SK-N-MC (cell line): Measurements from ENCODE around the gene UNKL.

Source experiments
- DNase-seq: peaks from one replicate; pipeline ENCODE4 v3.0.0-alpha.2; 2011; ENCODE audit warnings: low read depth, low spot score
- H3K27ac ChIP-seq: fragments of 200-600 bp; sonication (generic); 2 replicates; pipeline ENCODE4 v1.5.1; 2016; ENCODE audit warnings: mixed run types
- H3K36me3 ChIP-seq: fragments of 200-600 bp; sonication (generic); 2 replicates; pipeline ENCODE4 v1.6.1; 2017; ENCODE audit warnings: antibody characterized with exemption, low read length, mixed read lengths; ENCODE audit not compliant: insufficient read depth
- H3K4me3 ChIP-seq: fragments of 200-600 bp; sonication (generic); 2 replicates; pipeline ENCODE4 v1.5.1; 2016
- H3K9ac ChIP-seq: fragments of 200-600 bp; sonication (generic); 2 replicates; pipeline ENCODE4 v1.8.0; 2017; ENCODE audit warnings: mixed run types, mixed read lengths; ENCODE audit not compliant: insufficient read length
- H3K9me3 ChIP-seq: fragments of 200-600 bp; sonication (generic); 2 replicates; pipeline ENCODE4 v1.6.1; 2017; ENCODE audit warnings: low read depth, mild to moderate bottlenecking, antibody characterized with exemption, low read length, moderate library complexity, mixed read lengths
- EZH2 ChIP-seq: fragments of 200-600 bp; sonication (generic); IDR thresholded peaks from one replicate; pipeline ENCODE4 v1.6.1; 2017; ENCODE audit warnings: antibody characterized with exemption
- FOXP2 ChIP-seq: optimal IDR thresholded peaks from 2 replicates; pipeline ENCODE3; 2011; ENCODE audit warnings: mild to moderate bottlenecking, moderate library complexity; ENCODE audit not compliant: insufficient read depth; ENCODE audit errors: extremely low read length, control extremely low read depth
- POLR2AphosphoS5 ChIP-seq: IDR thresholded peaks from 2 replicates; pipeline ENCODE4 v1.6.1; 2012; ENCODE audit warnings: mild to moderate bottlenecking, low read depth, low read length, borderline replicate concordance

The UNKL gene

GRCh38 chr16:1456951-1457350, 42.4 kb upstream of the UNKL start:
- Histone ChIP-seq H3K9me3 (no peaks in the 10 kb centered on the region), H3K27ac (no peak overlapping the region), H3K36me3 (peaks cover 5% of the 10 kb centered on the region; the same call in 1 of the 2 replicates), H3K9ac (no peak overlapping the region), H3K4me3 (no peak overlapping the region)
- TF ChIP-seq EZH2 = no peak
- no peak for DNase-seq

DNA sequence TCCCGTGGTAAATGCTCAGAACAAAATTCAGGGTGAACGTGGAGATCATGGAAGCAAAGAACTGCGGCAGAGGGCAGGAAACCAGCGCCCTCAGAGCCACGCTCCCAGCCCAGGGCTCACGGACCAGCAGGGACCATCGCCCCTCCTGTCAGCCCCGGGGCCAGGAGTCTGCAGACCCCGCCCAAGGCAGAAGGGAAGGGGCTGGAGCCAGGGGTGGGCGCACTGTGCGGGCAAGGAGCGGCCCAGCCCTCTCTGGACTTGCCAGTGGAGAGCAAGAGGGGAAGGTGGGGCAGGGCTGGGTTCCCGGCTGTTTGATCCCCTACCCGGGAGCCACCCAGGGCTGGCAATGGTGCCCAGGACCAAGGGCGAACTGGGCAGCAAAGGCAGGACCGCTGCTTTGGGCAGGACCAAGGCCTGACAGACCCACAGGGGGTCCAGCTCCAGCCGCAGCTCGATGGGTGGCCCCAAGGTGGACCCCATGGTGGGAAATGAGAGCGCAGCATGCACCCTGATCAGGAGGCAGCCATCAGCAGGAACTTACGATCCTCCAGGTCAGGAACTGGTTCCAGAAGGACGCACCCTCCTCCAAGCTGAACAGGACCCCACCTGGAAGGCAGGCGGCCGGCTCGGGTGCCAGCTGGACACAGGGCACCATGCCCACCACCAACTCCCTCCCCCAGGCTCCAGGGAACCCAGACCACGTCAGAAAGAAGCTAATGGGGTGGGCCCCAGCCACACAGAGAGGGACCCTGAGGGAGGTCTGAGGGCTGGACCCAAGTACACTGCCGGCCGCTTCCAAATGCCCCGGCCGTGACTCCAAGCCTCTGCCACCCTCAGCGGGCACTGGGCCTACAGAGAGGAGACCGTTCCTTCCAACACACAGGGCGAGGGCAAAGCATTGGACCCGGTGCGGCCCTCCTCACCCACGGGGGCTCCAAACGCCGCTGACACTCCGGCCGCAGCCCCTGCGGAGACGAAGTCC, 41.0 kb upstream of the UNKL start:
- TF ChIP-seq EZH2 = no peak
- TF ChIP-seq FOXP2 = no peak
- no peak for TF ChIP-seq POLR2AphosphoS5
- Histone ChIP-seq H3K9me3 (no peaks in the 10 kb centered on the region), H3K36me3 (peaks cover 5% of the 10 kb centered on the region; the same call in 1 of the 2 replicates), H3K4me3 (no peak overlapping the region), H3K9ac (no peak overlapping the region), H3K27ac (no peak overlapping the region)
- DNase-seq = no peak

- no peak overlapping the region for H3K4me3 ChIP-seq
These were observed 40.1 kb upstream of the UNKL start for GRCh38 chr16:1454561-1454960.

GRCh38 chr16:1453316-1453715, 38.8 kb upstream of the UNKL start:
- TF ChIP-seq POLR2AphosphoS5 (no peak), EZH2 (no peak), FOXP2 (no peak)
- Histone ChIP-seq H3K9ac (no peak overlapping the region), H3K27ac (no peak overlapping the region), H3K4me3 (no peak overlapping the region), H3K36me3 (peaks cover 5% of the 10 kb centered on the region; the same call in 1 of the 2 replicates), H3K9me3 (no peaks in the 10 kb centered on the region)
- no peak for DNase-seq

More at GRCh38 chr16:1454561-1454960, 40.1 kb upstream of the UNKL start:
- no peaks in the 10 kb centered on the region for H3K9me3 ChIP-seq
- peaks cover 5% of the 10 kb centered on the region; the same call in 1 of the 2 replicates for H3K36me3 ChIP-seq
- no peak overlapping the region for H3K9ac ChIP-seq
- no peak for DNase-seq
- H3K27ac ChIP-seq = no peak overlapping the region
- TF ChIP-seq FOXP2 (no peak), EZH2 (no peak)

DNA sequence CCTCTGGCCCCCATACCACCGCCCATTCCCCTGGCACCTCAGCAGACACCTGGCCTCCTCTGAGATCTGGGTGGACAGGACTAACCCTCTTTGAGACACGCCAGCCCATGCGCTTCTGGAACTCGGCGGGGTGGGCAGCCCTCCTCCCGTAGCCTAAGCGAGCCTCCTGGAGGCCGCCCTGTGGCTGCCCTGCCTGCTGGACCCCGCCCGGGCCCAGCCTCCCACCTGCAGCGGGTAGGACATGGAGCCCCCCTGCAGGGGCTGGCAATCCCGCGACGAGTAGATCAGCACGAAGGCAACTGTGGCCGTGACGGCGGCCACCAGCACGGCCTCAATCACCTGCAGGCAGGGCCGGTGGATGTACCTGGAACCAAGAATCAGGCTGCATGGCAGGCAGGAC, 38.0 kb upstream of the UNKL start:
- no peak for TF ChIP-seq FOXP2
- no peak for TF ChIP-seq EZH2
- no peak for TF ChIP-seq POLR2AphosphoS5
- H3K4me3 ChIP-seq = no peak overlapping the region
- H3K9ac ChIP-seq = no peak overlapping the region
- no peak for DNase-seq
- H3K27ac ChIP-seq = no peak overlapping the region
- peaks cover 5% of the 10 kb centered on the region; the same call in 1 of the 2 replicates for H3K36me3 ChIP-seq
- no peaks in the 10 kb centered on the region for H3K9me3 ChIP-seq

DNA sequence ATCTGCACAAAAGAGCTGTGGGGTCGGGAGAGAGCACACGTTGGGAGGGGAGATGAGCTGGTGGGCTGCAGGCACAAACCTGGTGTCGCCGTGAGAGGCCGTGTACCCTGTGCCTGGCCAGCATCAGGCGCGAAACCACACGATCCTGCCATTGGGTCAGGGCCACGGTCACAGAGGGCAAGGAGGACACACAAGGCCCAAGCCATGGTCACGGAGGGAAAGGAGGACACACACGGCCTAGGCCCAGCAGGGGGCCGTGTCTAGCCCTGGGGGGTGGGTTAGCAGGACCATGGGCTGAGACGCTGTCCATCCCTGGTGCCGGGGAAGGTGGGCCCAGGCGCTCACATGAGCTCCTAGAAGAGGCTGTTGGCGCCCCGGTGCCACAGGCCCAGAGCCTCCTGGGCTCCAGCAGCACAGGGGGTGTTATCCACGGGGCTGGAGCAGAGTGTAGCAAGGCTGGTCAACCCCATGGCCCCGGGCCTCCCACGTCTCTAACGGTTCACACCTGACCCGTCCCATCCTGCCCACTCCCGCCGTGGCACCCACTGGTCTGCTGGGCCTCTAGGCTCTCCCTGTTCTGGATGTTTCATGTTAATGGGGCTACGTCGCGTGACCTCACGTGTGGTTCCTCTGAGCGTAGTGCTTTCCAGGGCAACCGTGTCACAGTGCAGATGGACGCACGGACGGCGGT, 37.3 kb upstream of the UNKL start:
- DNase-seq = no peak
- Histone ChIP-seq H3K4me3 (no peak overlapping the region), H3K27ac (no peak overlapping the region), H3K9ac (no peak overlapping the region), H3K36me3 (peaks cover 5% of the 10 kb centered on the region; the same call in 1 of the 2 replicates), H3K9me3 (no peaks in the 10 kb centered on the region)
- no peak for TF ChIP-seq POLR2AphosphoS5
- no peak for TF ChIP-seq EZH2
- TF ChIP-seq FOXP2 = no peak

GRCh38 chr16:1450841-1451240, 36.3 kb upstream of the UNKL start:
- H3K9me3 ChIP-seq = no peaks in the 10 kb centered on the region
- no peak overlapping the region for H3K4me3 ChIP-seq
- TF ChIP-seq FOXP2 (no peak), POLR2AphosphoS5 (no peak), EZH2 (no peak)
- H3K9ac ChIP-seq = no peak overlapping the region
- H3K27ac ChIP-seq = no peak overlapping the region
- H3K36me3 ChIP-seq = peaks cover 5% of the 10 kb centered on the region; the same call in 1 of the 2 replicates
- no peak for DNase-seq

GRCh38 chr16:1450218-1450617, 35.7 kb upstream of the UNKL start:
- H3K27ac ChIP-seq = no peak overlapping the region
- peaks cover 5% of the 10 kb centered on the region; the same call in 1 of the 2 replicates for H3K36me3 ChIP-seq
- no peak overlapping the region for H3K9ac ChIP-seq
- TF ChIP-seq POLR2AphosphoS5 (no peak), FOXP2 (no peak), EZH2 (no peak)
- no peak overlapping the region for H3K4me3 ChIP-seq
- DNase-seq = no peak
- no peaks in the 10 kb centered on the region for H3K9me3 ChIP-seq
